CD4-positive, CD25-positive, alpha-beta regulatory T cell (primary cell): ENCODE data around the gene KIF13A. TPM values are rescaled to one million over a fixed set of nuclear protein-coding genes. Genes with fewer than 3 reads are reported as not detected.
A peak's percentile ranks its signal among the peaks of the same experiment; 100 is the strongest.

ENCODE experiments used
- ATAC-seq, 2 donors: fragments of 150-1000 bp; cut with Tn5 transposase; one replicate each; pipeline ENCODE4 v1.10.0; 2021; ENCODE audit warnings: low read depth in 2 of 2, moderate number of reproducible peaks in 2 of 2, moderate library complexity in 1 of 2
- DNase-seq, 3 donors: peaks; one replicate each; pipeline versions ENCODE4 v3.0.0 to v3.0.0-alpha.2; 2012 to 2022; ENCODE audit warnings: mixed read lengths in 1 of 3
- H3K27ac ChIP-seq: one replicate; pipeline ENCODE4 v1.7.0; 2013; ENCODE audit warnings: mild to moderate bottlenecking, low read length; ENCODE audit not compliant: insufficient read depth, poor library complexity, severe bottlenecking
- H3K27me3 ChIP-seq: one replicate; pipeline ENCODE4 v1.7.0; 2013; ENCODE audit warnings: low read length; ENCODE audit not compliant: control insufficient read depth, insufficient read depth
- H3K36me3 ChIP-seq: one replicate; pipeline ENCODE4 v1.7.0; 2013; ENCODE audit warnings: mild to moderate bottlenecking, low read length, moderate library complexity; ENCODE audit not compliant: control insufficient read depth, insufficient read depth
- H3K4me1 ChIP-seq: 2 replicates; pipeline ENCODE4 v1.7.0; 2013; ENCODE audit warnings: mild to moderate bottlenecking, low read length; ENCODE audit not compliant: insufficient read depth, control insufficient read depth, poor library complexity, severe bottlenecking
- H3K4me3 ChIP-seq: one replicate; pipeline ENCODE4 v1.7.0; 2013; ENCODE audit warnings: low read depth, mild to moderate bottlenecking, low read length, moderate library complexity
- H3K9me3 ChIP-seq, 2 experiments: 1 replicate in 1 of 2; 2 replicates in 1 of 2; pipeline ENCODE4 v1.7.0; 2013; ENCODE audit warnings: low read length in 2 of 2, mild to moderate bottlenecking in 1 of 2, moderate library complexity in 1 of 2; ENCODE audit not compliant: control insufficient read depth in 2 of 2
- H3K27ac Mint-ChIP-seq, 3 donors: one replicate each; pipeline ENCODE4 v1.8.0; 2020 to 2022; ENCODE audit warnings: mild to moderate bottlenecking in 3 of 3, mixed read lengths in 3 of 3, moderate library complexity in 2 of 3
- H3K27me3 Mint-ChIP-seq: one replicate; pipeline ENCODE4 v1.8.0; 2022; ENCODE audit warnings: mild to moderate bottlenecking, mixed read lengths
- H3K36me3 Mint-ChIP-seq: one replicate; pipeline ENCODE4 v1.8.0; 2020; ENCODE audit warnings: mixed read lengths
- H3K4me1 Mint-ChIP-seq, 4 donors: one replicate each; pipeline ENCODE4 v1.8.0; 2020 to 2022; ENCODE audit warnings: mixed read lengths in 4 of 4, mild to moderate bottlenecking in 1 of 4
- H3K4me3 Mint-ChIP-seq, 4 donors: one replicate each; pipeline ENCODE4 v1.8.0; 2020 to 2022; ENCODE audit warnings: mild to moderate bottlenecking in 4 of 4, mixed read lengths in 4 of 4, moderate library complexity in 3 of 4
- H3K9me3 Mint-ChIP-seq, 7 donors: one replicate each; pipeline ENCODE4 v1.8.0; 2020 to 2022; ENCODE audit warnings: mixed read lengths in 7 of 7, mild to moderate bottlenecking in 3 of 7, moderate library complexity in 2 of 7
- polyA plus RNA-seq, 4 donors: library from polyadenylated mRNA; unstranded; fragments of 300-500 nt; fragmentation: Illumina TruSeq; gene quantifications; one replicate each; pipeline ENCODE4 v1.2.3, GENCODE V29; 2021
- total RNA-seq: library from RNA; stranded (reverse); gene quantifications from one replicate; pipeline ENCODE4 v1.2.3, GENCODE V29; 2022

KIF13A gene
- total and polyA plus RNA-seq, 5 donors from 2014 or later, result 0.49 TPM; not detected in 4

DNA sequence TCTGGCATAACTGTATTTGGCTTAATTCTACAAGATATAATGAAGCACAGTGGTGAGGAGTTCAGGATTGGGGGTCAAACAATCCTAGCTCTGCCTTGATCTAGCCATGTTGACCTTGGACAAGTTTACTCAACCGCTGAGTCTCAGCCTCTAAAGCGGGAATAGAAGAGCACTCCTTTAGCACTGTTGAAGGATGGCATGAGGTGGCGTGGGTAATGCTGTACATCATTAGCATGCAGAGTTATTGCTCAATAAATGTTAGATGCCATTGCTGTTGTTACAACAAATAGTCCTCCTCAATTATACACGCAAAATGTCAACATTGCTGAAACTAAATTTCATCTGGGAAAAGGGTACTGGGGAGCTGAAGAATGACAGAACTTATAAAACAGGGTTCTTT is 78.6 kb downstream of the KIF13A start:
- Mint-ChIP-seq H3K4me1 (no peaks in the 10 kb centered on the region), H3K27ac (no peak overlapping the region), H3K9me3 (no peaks in the 10 kb centered on the region), H3K27me3 (peaks cover 10% of the 10 kb centered on the region), H3K36me3 (no peaks in the 10 kb centered on the region), H3K4me3 (peak overlapping the region in 1 of 4 donors; percentile 78)
- ATAC-seq (no peak), DNase-seq (no peak)
- no peaks in the 10 kb centered on the region for H3K4me1 ChIP-seq
- no peaks in the 10 kb centered on the region for H3K36me3 ChIP-seq
- no peak overlapping the region for H3K4me3 ChIP-seq
- peaks cover 3% of the 10 kb centered on the region for H3K27me3 ChIP-seq
- H3K9me3 ChIP-seq, result no peaks in the 10 kb centered on the region
- no peak overlapping the region for H3K27ac ChIP-seq

DNA sequence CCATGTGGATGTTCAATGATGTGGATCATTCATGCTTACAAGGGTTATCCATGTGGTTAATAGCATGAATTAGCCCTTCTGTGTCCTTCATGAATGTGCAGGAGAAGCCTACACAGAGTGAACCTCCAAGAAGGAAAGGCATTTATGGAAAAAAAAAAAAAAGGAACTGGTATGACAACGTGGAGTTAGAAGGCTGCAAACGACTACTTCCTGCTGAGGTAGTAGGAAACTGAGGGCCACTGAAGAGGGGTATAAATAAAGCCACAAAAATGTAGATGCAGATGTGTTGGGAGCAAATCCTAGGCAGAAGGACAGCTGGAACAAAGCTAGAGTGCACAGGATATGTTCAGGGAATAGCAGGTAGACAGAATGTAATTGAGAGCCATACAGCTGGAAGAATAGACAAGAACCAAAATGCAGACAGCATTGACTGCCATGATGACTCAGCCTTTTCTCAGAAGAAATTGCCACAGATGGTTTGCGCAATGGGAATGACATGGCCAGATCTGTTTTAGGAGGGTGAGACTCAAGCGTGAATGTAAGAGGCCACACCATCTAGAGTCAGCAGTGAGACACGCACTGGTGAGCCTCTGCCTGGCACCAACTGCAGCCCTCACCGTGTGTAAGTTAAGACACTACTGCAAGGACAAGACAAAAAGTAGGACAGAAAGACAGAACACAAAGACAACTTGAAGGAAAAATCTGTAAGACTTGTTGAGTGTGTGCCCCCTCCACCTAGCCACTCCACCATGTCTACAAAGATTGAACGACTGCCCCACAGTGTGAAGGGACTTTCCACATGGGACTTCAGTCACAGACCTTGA is 79.8 kb downstream of the KIF13A start:
- H3K9me3 ChIP-seq, result no peaks in the 10 kb centered on the region
- ATAC-seq (peak in 1 of 2 donors; percentile 53), DNase-seq (no peak)
- no peak overlapping the region for H3K4me3 Mint-ChIP-seq
- H3K4me1 ChIP-seq, result no peaks in the 10 kb centered on the region
- H3K27ac Mint-ChIP-seq, result no peak overlapping the region
- H3K27ac ChIP-seq, result no peak overlapping the region
- H3K9me3 Mint-ChIP-seq, result peaks cover 0 to 2% (median 0%) of the 10 kb centered on the region in 7 donors
- peaks cover 3% of the 10 kb centered on the region for H3K27me3 ChIP-seq
- no peaks in the 10 kb centered on the region for H3K4me1 Mint-ChIP-seq
- H3K27me3 Mint-ChIP-seq, result peaks cover 15% of the 10 kb centered on the region
- H3K36me3 Mint-ChIP-seq, result no peaks in the 10 kb centered on the region
- H3K4me3 ChIP-seq, result no peak overlapping the region
- H3K36me3 ChIP-seq, result no peaks in the 10 kb centered on the region

DNA sequence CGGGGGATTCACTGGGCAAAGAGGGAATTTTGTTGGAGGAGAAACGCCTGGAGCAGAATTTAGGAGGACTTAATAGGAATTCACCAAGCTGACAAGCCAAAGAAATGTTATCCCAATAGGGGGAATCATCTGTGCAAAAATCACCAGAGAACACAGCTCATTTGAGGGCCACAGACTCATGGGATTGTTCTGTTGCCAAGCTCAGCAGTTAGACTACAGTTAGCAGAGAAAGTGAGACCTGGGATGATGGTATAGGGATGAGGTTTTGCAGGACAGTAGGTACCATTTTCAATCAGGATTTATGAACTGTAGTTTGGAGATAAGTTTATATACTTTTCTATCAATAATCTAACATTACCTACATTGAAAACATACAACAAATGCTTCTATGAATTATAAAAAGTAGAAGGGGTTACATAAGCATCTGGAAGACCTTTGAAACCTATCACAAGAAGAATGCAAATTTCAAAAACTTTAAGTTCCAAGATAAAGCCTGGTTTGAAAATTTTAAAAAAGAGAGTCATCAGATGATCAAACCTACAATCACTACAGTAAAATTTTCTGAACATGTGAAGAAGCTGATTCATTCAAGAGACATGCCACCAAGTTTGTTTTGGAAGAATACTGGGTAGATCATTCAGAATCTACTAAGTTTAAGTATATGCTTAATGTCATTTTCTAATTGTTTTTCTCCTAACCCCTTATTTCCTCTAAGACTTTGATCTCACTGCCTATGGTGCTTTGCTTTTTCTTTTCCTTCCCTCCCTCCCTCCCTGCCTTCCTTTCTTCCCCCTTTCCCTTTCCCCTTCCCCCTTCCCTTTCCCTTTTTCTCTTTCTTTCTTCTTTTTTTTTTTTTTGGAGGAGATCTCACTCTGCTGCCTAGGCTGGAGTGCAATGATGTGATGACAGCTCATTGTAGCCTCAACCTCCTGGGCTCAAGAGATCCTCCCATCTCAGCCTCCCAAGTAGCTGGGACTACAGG is 81.5 kb downstream of the KIF13A start:
- ATAC-seq, result no peak

DNA sequence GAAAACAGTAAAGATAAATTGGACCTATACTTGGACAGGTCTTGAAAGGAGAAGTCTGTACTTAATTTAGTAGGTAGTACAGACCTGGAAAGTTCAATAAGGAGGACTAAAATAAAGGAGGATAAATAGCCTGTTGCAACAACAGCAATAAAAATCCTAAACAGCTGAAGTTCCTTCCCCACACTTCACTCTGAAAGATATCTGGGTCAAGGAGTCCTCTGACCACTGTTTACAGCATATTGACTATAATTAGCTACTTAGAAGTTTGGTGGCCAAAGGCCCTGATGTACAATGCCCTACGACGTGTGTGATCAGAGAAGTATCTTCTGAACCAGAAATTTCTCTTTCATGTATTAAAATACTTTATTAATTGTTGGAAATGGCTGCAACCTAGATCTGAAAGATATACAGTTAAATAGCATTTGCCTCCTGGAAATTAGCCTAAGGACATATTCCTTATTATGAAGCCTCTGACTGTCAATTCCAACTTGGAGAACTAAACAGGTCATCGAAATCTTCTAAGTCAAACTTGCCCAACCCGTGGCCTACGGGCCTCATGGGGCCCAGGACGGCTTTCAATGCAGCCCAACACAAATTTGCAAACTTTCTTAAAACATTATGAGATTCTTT is 82.8 kb downstream of the KIF13A start:
- Histone ChIP-seq H3K27ac (no peak overlapping the region), H3K27me3 (peaks cover 3% of the 10 kb centered on the region), H3K9me3 (no peaks in the 10 kb centered on the region), H3K36me3 (no peaks in the 10 kb centered on the region), H3K4me1 (no peaks in the 10 kb centered on the region), H3K4me3 (no peak overlapping the region)
- Mint-ChIP-seq H3K27ac (no peak overlapping the region), H3K27me3 (peaks cover 15% of the 10 kb centered on the region), H3K36me3 (no peaks in the 10 kb centered on the region), H3K4me1 (no peaks in the 10 kb centered on the region), H3K9me3 (peaks cover 0 to 4% (median 2%) of the 10 kb centered on the region in 7 donors), H3K4me3 (no peak overlapping the region)
- DNase-seq, result no peak
- ATAC-seq, result no peak

More for the DNA sequence above, 81.5 kb downstream of the KIF13A start:
- Mint-ChIP-seq H3K36me3 (no peaks in the 10 kb centered on the region), H3K27me3 (peaks cover 15% of the 10 kb centered on the region), H3K9me3 (peaks cover 0 to 4% (median 2%) of the 10 kb centered on the region in 7 donors), H3K4me1 (no peaks in the 10 kb centered on the region), H3K27ac (no peak overlapping the region), H3K4me3 (peak overlapping the region in 1 of 4 donors; percentile 58)
- Histone ChIP-seq H3K4me3 (no peak overlapping the region), H3K27ac (no peak overlapping the region), H3K36me3 (no peaks in the 10 kb centered on the region), H3K27me3 (peaks cover 3% of the 10 kb centered on the region), H3K9me3 (no peaks in the 10 kb centered on the region), H3K4me1 (no peaks in the 10 kb centered on the region)
- no peak for DNase-seq

DNA sequence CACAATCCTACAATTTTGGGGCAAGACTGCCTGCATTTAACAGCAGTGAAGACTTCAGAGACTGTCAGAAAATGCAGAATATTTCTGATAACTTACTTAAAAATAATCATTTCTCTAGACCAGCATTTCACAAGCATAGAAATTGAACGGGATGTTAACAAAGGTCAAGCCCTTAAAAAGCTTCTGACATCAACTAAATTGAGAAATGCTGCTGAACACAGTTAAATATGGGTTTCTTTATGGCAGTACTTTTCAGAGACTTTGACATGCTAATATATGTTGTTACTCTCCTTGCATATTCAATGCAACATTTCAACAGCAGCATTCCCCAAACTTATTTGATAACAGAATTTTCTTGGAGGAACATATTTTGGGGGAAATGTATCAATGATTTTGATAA is 84.5 kb downstream of the KIF13A start:
- H3K4me1 Mint-ChIP-seq, result no peaks in the 10 kb centered on the region
- no peak overlapping the region for H3K4me3 Mint-ChIP-seq
- DNase-seq (no peak), ATAC-seq (no peak)
- no peak overlapping the region for H3K27ac Mint-ChIP-seq
- H3K27me3 Mint-ChIP-seq, result peaks cover 15% of the 10 kb centered on the region
- no peak overlapping the region for H3K4me3 ChIP-seq
- H3K27ac ChIP-seq, result no peak overlapping the region
- no peaks in the 10 kb centered on the region for H3K4me1 ChIP-seq
- no peaks in the 10 kb centered on the region for H3K9me3 ChIP-seq
- no peaks in the 10 kb centered on the region for H3K36me3 ChIP-seq
- no peaks in the 10 kb centered on the region for H3K36me3 Mint-ChIP-seq
- peaks cover 0 to 4% (median 2%) of the 10 kb centered on the region in 7 donors for H3K9me3 Mint-ChIP-seq
- peaks cover 3% of the 10 kb centered on the region for H3K27me3 ChIP-seq

DNA sequence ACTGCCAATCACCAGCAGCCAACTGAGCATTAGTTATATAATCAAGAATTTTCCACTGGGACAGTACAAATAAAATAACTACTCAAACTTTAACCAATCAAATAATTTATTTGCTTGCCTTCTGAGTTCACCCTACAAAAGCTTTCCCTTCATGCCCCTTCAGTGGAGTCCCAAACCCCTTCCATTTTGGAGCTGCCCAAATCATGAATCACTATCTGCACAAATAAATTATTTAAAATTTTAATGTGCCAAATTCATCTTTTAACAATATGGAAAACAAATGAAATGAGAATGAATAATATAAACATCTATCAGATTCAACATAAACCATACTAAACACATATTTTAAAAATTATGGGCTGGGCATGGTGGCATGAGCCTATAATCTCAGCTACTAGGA is 85.9 kb downstream of the KIF13A start:
- no peaks in the 10 kb centered on the region for H3K4me1 Mint-ChIP-seq
- no peak overlapping the region for H3K4me3 ChIP-seq
- peaks cover 0 to 9% (median 2%) of the 10 kb centered on the region in 7 donors for H3K9me3 Mint-ChIP-seq
- no peak for DNase-seq
- ATAC-seq, result no peak
- no peaks in the 10 kb centered on the region for H3K36me3 ChIP-seq
- no peaks in the 10 kb centered on the region for H3K4me1 ChIP-seq
- no peak overlapping the region for H3K27ac Mint-ChIP-seq
- H3K36me3 Mint-ChIP-seq, result no peaks in the 10 kb centered on the region
- no peaks in the 10 kb centered on the region for H3K27me3 ChIP-seq
- no peak overlapping the region for H3K4me3 Mint-ChIP-seq
- H3K27ac ChIP-seq, result no peak overlapping the region
- peaks cover 6% of the 10 kb centered on the region for H3K27me3 Mint-ChIP-seq
- H3K9me3 ChIP-seq, result no peaks in the 10 kb centered on the region

DNA sequence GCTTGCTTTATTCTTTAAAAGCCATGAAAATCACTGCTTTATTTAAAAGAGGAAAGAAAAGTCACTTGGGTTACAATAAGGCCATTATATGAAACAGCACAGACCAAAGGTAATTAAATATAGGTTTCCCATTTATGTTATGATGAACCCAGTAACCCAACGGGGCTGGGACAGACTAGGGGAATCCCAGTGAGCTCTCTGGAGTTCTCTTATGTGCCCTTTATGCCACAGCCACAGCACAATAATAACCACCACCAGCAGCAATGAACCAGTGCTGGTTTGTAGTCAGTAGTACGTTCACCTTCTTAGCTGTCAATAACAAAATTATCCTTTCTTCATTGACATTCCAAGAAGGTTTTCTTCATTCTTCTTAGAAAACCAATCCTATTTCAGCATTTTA is 87.4 kb downstream of the KIF13A start:
- Mint-ChIP-seq H3K27me3 (peaks cover 6% of the 10 kb centered on the region), H3K36me3 (no peaks in the 10 kb centered on the region), H3K4me1 (no peaks in the 10 kb centered on the region), H3K9me3 (peaks cover 2 to 16% (median 6%) of the 10 kb centered on the region in 7 donors), H3K4me3 (no peak overlapping the region), H3K27ac (no peak overlapping the region)
- Histone ChIP-seq H3K36me3 (no peaks in the 10 kb centered on the region), H3K4me3 (no peak overlapping the region), H3K27ac (no peak overlapping the region), H3K9me3 (peaks cover 5 to 11% of the 10 kb centered on the region in 2 experiments), H3K27me3 (no peaks in the 10 kb centered on the region), H3K4me1 (no peaks in the 10 kb centered on the region)
- ATAC-seq (no peak), DNase-seq (no peak)
